Esophagus mucosa (tissue), 1 donor: ENCODE measurements around the gene COL18A1. TPM values are rescaled to one million over a fixed set of nuclear protein-coding genes. Genes with fewer than 3 reads are reported as not detected.
"Not testable (repeated sequence)": the region's sequence is repeated elsewhere in the genome, so short reads cannot be mapped to it uniquely, and the experiment has no call there.

Source experiments
- ATAC-seq: fragments of 200-7000 bp; cut with Tn5 transposase; one replicate; pipeline ENCODE4 v1.9.1; 2020
- total RNA-seq: library from RNA; stranded (reverse); gene quantifications from one replicate; pipeline ENCODE4 v1.2.4, GENCODE V29; 2023
- donor health status: DM: yes; HTN: yes; CAD: no.

Gene COL18A1
- total RNA-seq, 1 donor from 2014 or later: 26.7 TPM

GRCh38 chr21:45442686-45443594, 38.0 kb downstream of the COL18A1 start:
- ATAC-seq: not testable (repeated sequence)

GRCh38 chr21:45443595-45444181, 38.7 kb downstream of the COL18A1 start:
- no peak for ATAC-seq

- ATAC-seq: no peak
Observed at GRCh38 chr21:45444385-45444784, 39.4 kb downstream of the COL18A1 start.

GRCh38 chr21:45445369-45445768, 40.4 kb downstream of the COL18A1 start:
- ATAC-seq: no peak

GRCh38 chr21:45447821-45448220, 42.9 kb downstream of the COL18A1 start:
- ATAC-seq: peak; percentile 31

GRCh38 chr21:45448283-45448809, 43.4 kb downstream of the COL18A1 start:
- ATAC-seq: no peak

- ATAC-seq: no peak
Observed at GRCh38 chr21:45448810-45449657, 44.1 kb downstream of the COL18A1 start.

- no peak for ATAC-seq
Observed at GRCh38 chr21:45449658-45450422, 44.9 kb downstream of the COL18A1 start.

GRCh38 chr21:45450423-45451090, 45.6 kb downstream of the COL18A1 start:
- ATAC-seq: no peak

GRCh38 chr21:45451091-45451740, 46.3 kb downstream of the COL18A1 start:
- no peak for ATAC-seq

- no peak for ATAC-seq
Observed at GRCh38 chr21:45451771-45452182, 46.8 kb downstream of the COL18A1 start.

- no peak for ATAC-seq
Observed at GRCh38 chr21:45452696-45453307, 47.8 kb downstream of the COL18A1 start.

- no peak for ATAC-seq
Observed at GRCh38 chr21:45453308-45453950, 48.5 kb downstream of the COL18A1 start.

- ATAC-seq: no peak
Observed at GRCh38 chr21:45454060-45454925, 49.3 kb downstream of the COL18A1 start.

GRCh38 chr21:45454926-45455673, 50.1 kb downstream of the COL18A1 start:
- ATAC-seq: peak; percentile 67

GRCh38 chr21:45455674-45456583, 51.0 kb downstream of the COL18A1 start:
- peak; percentile 3 for ATAC-seq
